ENCODE measurements around the gene RGL2. TPM values are rescaled to one million over a fixed set of nuclear protein-coding genes. Genes with fewer than 3 reads are reported as not detected.

The RGL2 gene
- total and polyA plus RNA-seq, 12 donors = 36.4 to 224 (median 85.4) TPM

DNA sequence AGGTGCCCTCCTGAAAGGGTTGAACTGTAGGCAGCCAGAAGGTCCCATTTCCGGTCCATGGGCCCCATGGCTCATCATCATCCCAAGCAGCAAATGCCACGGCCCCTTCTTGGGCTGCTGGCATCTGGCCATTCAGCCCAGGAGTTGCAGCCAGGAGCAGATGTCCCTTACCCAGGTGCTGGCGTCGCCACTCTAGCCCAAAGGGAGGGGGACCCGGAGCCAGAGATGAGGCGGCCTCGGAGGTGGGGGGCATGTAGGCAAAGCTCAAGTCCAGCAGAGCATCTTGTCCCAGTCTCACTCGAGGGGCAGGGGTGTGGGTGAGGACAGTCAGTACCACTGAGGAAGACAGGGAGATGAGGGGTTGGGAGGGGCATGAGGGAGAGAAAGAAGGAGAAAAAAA is 6.3 kb upstream of the RGL2 start:
- Histone ChIP-seq H3K27me3 (no peaks in the 10 kb centered on the region), H3K36me3 (replicated peaks in 1 of 2) (peaks cover 0 to 53% of the 10 kb centered on the region in 2 donors), H3K27ac (peak overlapping the region in 1 of 5 donors; percentile 52), H3K4me3 (no peak overlapping the region), H3K9me3 (replicated peaks in 1 of 3) (no peaks in the 10 kb centered on the region), H3K4me1 (replicated peaks in 1 of 2) (peaks cover 12 to 21% of the 10 kb centered on the region in 2 donors)
- intact Hi-C loops (cut with DNase I) = no loop called here
- no peak for TF ChIP-seq POLR2A (IDR thresholded peaks at IDR 0.05)
- TF ChIP-seq CTCF (IDR thresholded peaks at IDR 0.05) = no peak
- 77 to 92% (median 84%) methylated on average over 4 to 8 of the region's 8 CpGs for WGBS, 4 donors
- no peak for DNase-seq

DNA sequence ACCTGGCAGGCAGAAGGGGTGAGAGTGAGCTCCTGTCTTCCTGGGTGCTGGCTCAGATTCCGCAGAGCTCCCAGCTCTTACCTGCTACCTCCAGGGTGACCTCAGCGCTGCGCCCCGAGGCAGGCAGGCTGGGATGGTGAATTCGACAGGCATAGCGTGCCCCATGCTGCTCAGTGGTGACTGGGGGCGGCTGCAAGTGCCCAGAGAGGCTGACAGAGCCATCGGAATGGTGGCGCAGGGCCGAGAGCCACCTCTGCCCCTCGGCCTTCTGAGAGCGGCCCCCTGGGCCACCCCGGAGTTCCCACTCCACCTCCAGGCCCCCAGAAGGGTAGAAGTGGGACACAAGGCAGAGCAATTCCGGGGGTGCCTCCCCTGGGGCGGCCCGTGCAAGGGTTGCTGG is 5.5 kb upstream of the RGL2 start:
- H3K36me3 ChIP-seq (replicated peaks in 1 of 2) = peaks cover 0 to 48% of the 10 kb centered on the region in 2 donors

DNA sequence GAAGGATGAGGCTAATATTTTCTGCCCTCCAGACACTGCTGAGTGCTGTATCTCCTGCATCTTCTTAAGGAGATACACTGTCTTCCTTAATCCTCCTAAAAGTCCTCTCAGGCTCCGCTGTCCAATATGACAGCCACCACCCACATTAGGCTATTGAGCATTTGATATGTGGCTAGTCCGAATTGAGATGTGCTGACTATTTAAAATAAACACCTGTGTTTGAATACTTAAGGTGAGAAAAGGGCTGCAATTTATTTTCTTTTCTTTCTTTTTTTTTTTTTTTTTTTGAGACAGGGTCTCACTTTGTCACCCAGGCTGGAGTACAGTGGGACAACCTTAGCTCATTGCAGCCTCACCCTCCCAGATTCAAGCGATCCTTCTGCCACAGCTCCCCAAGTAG is 3.1 kb upstream of the RGL2 start:
- peaks cover 0 to 48% of the 10 kb centered on the region in 2 donors for H3K36me3 ChIP-seq (replicated peaks in 1 of 2)
- intact Hi-C loops (cut with DNase I) = no loop called here
- no peak for DNase-seq
- H3K4me1 ChIP-seq (replicated peaks in 1 of 2) = peaks cover 18 to 31% of the 10 kb centered on the region in 2 donors
- no peaks in the 10 kb centered on the region for H3K9me3 ChIP-seq (replicated peaks in 1 of 3)
- H3K27ac ChIP-seq = no peak overlapping the region
- no peak for TF ChIP-seq CTCF (IDR thresholded peaks at IDR 0.05)
- no peak for TF ChIP-seq POLR2A (IDR thresholded peaks at IDR 0.05)
- WGBS, 4 donors = 67 to 95% (median 93%) methylated on average over 3 of the region's 3 CpGs
- no peak overlapping the region for H3K4me3 ChIP-seq
- H3K27me3 ChIP-seq = no peaks in the 10 kb centered on the region

More for the DNA sequence above, 5.5 kb upstream of the RGL2 start:
- H3K27me3 ChIP-seq = no peaks in the 10 kb centered on the region
- no peak overlapping the region for H3K4me3 ChIP-seq
- DNase-seq = no peak
- intact Hi-C loops (cut with DNase I) = no loop called here
- H3K9me3 ChIP-seq (replicated peaks in 1 of 3) = no peaks in the 10 kb centered on the region
- H3K4me1 ChIP-seq (replicated peaks in 1 of 2) = peaks cover 12 to 22% of the 10 kb centered on the region in 2 donors
- no peak overlapping the region for H3K27ac ChIP-seq
- TF ChIP-seq POLR2A (IDR thresholded peaks at IDR 0.05) = no peak
- TF ChIP-seq CTCF (IDR thresholded peaks at IDR 0.05) = no peak
- 84 to 94% (median 91%) methylated on average over 11 to 16 of the region's 16 CpGs for WGBS, 4 donors

GRCh38 chr6:33299237-33299944 is 649 bp upstream of the RGL2 start:
- H3K4me1 ChIP-seq (replicated peaks in 1 of 2) = peaks cover 21 to 26% of the 10 kb centered on the region in 2 donors
- WGBS, 4 donors = 0 to 1% (median 0%) methylated on average over 13 to 54 of the region's 54 CpGs
- TF ChIP-seq CTCF (IDR thresholded peaks at IDR 0.05) (peak; percentile 37 to 81 (median 74)), POLR2A (IDR thresholded peaks at IDR 0.05) (peak; percentile 61 to 79)
- intact Hi-C loops (cut with DNase I) = no loop called here
- peak overlapping the region; percentile 87 to 97 (median 95) for H3K27ac ChIP-seq
- H3K4me3 ChIP-seq = peak overlapping the region; percentile 56 to 90 (median 78)
- H3K9me3 ChIP-seq (replicated peaks in 1 of 3) = no peaks in the 10 kb centered on the region
- H3K27me3 ChIP-seq = no peaks in the 10 kb centered on the region
- DNase-seq = peak; percentile 91 to 96 (median 94)
- peaks cover 0 to 48% of the 10 kb centered on the region in 2 donors for H3K36me3 ChIP-seq (replicated peaks in 1 of 2)
